Measurements from ENCODE around the gene PODXL2.
A peak's percentile ranks its signal among the peaks of the same experiment; 100 is the strongest.

The PODXL2 gene

DNA sequence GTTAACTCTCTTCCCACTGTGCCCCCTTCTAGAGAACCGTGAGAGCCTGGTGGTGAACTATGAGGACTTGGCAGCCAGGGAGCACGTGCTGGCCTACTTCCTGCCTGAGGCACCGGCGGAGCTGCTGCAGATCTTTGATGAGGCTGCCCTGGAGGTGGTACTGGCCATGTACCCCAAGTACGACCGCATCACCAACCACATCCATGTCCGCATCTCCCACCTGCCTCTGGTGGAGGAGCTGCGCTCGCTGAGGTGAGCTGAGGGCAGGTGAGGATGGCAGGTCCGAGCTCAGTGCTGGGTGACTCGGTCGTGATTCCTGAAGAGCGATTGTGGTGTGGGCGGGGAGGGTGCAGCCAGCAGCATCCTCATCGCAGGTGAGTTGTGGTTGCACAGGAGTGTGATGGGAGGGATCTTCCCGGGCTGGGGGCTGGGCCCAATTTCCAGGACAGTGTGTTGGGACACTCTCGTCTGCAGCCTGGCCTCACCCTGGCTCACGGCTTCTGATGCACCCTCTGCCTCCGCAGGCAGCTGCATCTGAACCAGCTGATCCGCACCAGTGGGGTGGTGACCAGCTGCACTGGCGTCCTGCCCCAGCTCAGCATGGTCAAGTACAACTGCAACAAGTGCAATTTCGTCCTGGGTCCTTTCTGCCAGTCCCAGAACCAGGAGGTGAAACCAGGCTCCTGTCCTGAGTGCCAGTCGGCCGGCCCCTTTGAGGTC, 22.7 kb upstream of the PODXL2 start:
- no peak for DNase-seq (ENCODE audit: low read depth)

DNA sequence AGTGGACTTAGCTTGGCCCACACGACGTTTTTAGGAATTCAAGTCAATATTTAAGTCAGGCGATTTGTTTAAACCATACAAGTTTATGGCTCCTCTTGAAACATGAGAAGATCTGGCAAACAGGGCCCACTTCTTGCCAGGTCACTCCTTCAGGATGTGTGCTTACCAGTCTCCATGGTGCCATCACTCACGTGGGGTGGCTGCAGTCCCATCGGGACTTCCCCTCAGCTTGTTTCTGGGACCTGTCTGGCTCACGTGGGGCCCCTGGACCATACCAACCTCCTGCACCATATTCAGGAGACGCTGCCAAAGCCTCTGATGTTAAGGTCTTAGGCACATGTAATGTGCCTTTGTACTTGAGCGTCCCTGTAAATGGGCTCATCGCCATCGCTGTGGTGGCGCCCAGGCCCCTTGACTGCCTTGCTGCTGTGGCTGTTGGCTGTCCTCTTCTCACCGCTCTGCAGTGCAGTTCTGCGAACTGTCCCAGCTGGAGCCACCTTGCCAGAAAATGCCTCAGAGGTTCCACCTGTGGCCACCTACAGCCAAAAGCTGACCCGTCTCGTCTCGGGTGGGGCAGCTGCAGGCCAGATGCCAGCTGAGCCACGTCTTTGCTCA, 21.9 kb upstream of the PODXL2 start:
- DNase-seq (ENCODE audit: low read depth): no peak

DNA sequence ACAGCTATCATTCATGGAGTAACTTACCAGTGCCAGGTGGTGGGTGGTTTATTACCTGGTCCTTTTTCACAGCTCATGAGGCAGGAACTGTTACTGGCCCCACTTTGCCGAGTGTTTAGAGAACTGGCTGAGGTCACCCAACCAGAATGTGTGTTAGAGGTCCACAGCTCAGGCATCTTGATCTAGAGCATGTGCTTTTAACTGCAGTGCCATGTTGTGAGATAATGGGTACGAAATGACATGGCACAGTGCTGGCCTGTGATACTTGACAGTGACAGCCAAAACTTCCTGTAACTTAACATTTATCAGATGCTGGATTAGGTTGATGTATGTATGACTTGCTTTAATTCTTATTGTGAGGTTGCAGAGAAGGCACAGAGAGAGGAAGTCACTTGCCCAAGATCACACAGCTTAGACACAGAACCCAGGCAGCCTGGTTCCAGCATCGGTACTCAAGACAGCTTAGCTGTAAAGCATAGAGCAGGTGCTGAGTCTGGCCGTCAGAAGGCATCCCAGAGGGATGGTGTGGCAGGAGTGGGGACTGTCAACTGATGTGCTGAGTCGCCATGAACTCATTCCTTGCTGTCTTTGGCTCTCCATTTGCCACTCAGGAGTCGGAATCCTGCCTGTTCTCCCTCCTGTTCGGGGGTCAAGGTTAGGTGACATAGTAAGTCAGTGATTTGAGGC, 21.2 kb upstream of the PODXL2 start:
- no peak for DNase-seq (ENCODE audit: low read depth)

DNA sequence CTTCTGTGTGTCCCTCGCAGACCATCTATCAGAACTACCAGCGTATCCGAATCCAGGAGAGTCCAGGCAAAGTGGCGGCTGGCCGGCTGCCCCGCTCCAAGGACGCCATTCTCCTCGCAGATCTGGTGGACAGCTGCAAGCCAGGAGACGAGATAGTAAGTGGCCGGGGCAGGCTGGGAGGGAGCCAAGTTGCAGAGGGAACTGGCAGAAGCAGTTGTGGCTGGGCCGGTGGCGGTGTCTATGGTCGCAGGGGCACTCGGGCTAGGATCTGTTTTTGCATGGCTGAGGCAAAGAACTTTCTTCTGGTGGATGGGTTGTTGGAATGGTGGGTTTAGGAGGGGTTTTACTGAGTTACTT, 20.6 kb upstream of the PODXL2 start:
- no peak for DNase-seq (ENCODE audit: low read depth)

DNA sequence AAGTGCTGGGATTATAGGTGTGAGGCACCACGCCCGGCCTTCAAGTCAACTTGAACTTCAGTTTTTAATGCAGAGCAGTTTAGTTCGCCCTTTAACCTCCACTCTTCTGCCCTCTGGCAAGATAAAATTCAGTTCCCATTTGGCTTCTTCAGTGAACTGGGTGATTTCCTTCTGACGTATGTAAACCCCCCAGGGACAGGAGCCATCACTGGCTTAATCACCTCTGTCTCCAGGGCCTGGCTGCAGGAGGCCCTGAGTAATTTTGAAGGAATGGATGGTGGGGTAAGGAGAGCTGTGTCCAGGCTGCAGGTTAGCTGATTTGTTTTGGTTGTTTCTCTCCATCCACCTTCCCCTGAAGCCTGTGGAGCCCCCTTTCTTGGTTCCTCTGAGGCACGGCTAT, 18.9 kb upstream of the PODXL2 start:
- no peak for DNase-seq (ENCODE audit: low read depth)

DNA sequence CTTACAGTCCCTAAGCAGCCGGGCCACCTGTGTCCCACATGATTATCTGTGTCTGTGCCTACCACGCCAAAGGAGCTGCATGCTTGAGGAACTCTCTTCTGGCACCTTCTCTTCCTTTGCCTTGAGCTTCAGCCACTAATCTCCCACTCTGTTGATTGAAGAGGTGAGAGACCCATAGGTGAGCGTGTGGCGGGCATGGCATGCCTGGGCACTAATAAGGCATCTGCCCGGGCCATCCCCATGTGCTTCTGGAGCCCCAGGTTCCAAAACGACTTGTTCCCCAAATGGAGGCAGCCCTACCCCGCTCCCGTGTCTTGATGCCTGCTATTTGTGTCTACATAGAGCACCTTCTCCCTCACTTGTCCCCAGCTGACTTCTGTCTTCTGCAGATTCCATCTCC, 17.7 kb upstream of the PODXL2 start:
- DNase-seq (ENCODE audit: low read depth): no peak

DNA sequence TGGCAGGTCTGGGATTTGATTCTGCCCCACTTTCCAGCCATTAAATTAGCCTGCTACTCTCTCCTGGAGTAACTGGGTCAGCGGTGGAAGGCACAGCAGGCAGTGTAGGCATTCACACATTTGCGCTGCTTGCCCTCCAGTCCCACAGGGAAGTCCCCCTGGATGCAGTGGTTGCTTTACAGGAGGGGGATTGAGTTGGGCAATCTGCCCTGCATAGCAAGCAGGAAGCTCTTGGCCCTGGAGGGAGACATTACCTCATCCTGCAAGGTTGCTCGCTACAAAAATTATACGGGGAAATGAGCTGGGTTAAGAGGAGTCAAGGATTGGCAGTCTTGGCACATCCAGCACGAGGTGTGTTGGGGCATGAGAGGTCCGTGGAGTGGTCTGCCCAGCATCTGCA, 16.0 kb upstream of the PODXL2 start:
- DNase-seq (ENCODE audit: low read depth): no peak

DNA sequence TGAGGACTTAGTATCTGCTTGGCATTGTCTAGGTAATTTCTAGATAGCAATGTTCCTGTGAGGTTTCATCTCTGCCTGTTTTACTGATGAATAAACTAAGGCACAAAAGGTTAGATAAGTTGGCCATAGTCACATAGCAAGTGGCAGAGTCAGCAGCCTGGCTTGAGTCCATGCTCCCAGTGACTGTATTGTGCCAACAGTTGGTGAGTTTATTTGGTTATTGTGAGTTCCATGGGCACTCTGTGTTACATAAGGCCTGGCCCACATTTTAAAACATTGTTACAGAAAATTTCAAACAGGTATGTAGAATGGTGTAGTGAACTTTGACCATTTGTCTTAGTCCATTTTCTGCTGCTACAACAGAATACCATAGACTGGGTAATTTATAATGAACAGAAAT, 15.6 kb upstream of the PODXL2 start:
- DNase-seq (ENCODE audit: low read depth): no peak

DNA sequence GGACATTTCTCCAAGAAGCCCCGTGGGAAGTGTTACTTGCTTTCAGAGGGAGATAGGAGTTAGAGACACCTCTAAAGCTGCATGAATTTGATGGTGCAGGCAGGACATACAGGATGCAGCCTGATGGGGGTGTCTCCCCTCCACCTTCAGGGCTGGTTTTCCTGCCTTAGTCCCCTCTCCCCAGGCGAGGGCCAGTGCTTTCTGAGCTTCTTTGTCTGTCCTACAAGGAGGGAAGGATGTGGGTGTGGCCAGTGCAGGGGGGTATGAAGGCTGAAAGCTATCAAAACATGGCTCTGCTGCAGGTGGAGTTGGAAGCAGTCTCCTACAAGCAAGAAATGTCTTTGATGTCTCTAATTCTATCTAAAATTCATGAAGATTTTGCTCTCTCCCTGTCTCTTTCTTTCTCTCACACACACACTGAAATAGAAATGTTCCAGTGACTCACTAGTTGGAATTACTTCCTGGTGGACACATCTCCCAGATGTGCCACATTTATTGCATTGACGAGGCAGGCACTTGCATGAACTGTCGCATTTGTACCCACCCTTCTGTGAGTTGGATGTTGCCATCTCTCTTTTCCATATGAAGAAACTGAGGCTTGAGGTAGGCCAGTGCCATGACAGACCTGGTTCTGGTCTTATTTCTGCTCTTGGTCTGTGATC, 13.9 kb upstream of the PODXL2 start:
- DNase-seq (ENCODE audit: low read depth): no peak

DNA sequence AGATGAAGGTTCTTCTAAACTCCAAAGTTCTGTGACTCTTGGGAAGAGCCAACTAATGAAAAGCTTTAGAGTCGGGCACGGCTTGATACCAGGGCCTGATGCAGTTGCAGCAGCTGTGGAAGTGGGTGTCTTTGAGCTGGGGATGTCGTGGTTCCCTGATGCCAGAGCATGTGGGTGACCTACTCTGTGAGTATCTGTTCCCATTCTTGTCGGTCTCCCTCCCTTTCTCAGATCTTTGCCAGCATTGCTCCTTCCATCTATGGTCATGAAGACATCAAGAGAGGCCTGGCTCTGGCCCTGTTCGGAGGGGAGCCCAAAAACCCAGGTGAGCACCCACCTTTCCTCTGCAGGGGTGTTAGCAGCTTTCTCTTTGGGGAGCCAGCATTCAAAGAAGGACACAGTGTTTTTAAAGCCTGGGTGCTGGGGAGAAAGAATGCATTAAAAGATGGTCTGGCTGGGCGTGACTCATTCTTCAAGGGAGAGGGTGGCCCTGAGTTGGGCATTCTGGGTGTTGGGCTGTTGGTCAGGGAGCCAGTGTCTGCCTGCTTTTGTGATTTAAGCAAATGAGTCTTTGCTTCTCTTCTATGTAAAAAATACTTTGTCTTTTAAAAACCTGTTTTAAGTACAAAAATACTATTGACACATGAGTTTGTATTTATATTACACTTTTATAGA, 13.2 kb upstream of the PODXL2 start:
- no peak for DNase-seq (ENCODE audit: low read depth)

DNA sequence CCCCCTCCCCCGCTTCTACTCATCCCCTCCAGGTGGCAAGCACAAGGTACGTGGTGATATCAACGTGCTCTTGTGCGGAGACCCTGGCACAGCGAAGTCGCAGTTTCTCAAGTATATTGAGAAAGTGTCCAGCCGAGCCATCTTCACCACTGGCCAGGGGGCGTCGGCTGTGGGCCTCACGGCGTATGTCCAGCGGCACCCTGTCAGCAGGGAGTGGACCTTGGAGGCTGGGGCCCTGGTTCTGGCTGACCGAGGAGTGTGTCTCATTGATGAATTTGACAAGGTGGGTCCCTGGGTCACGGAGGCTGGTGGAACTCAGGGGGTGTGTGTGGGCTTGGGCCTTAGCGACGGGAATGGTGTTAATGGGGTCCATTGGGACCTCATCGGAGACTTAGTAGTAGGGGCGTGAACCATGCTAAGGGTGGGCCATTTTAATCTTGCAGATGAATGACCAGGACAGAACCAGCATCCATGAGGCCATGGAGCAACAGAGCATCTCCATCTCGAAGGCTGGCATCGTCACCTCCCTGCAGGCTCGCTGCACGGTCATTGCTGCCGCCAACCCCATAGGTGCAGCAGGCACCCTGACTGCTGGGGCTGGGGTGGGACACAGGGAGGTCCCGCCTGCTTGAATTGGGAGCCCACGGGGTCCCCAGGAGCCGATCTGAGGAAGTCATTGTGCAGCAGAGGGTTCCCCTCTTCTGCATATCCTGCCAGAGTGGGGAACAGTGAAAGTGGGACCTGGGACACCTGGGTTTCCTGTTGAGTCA, 12.0 kb upstream of the PODXL2 start:
- DNase-seq (ENCODE audit: low read depth): no peak

DNA sequence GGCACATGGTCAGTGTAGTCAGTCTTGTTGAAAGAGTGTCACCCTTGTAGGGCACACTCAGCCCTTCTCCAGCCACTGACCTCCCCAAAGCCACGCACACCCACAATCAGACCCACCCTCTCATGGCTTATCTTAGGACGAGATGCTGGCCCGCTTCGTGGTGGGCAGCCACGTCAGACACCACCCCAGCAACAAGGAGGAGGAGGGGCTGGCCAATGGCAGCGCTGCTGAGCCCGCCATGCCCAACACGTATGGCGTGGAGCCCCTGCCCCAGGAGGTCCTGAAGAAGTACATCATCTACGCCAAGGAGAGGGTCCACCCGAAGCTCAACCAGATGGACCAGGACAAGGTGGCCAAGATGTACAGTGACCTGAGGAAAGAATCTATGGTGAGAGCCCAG, 10.1 kb upstream of the PODXL2 start:
- DNase-seq (ENCODE audit: low read depth): no peak

DNA sequence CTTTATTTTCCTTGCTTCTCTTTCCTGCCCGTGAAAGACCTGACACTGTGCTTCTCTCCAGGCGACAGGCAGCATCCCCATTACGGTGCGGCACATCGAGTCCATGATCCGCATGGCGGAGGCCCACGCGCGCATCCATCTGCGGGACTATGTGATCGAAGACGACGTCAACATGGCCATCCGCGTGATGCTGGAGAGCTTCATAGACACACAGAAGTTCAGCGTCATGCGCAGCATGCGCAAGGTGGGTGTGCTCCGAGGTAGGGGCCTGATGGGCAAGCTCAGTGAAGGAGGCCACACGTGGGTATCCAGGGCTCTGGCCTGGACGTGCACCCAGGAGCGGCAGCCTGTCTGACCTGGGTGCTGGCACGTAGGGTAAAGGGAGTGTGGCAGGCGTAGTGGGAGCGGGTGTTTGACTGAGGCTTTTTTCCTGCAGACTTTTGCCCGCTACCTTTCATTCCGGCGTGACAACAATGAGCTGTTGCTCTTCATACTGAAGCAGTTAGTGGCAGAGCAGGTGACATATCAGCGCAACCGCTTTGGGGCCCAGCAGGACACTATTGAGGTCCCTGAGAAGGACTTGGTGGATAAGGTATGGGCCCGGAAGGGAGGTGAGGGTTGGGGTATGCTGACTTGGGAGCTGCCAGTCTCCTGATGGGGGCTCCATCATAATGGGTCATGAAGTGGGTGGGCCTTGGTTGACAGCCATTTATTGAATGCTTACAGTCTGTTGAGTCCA, 8.2 kb upstream of the PODXL2 start:
- no peak for DNase-seq (ENCODE audit: low read depth)

DNA sequence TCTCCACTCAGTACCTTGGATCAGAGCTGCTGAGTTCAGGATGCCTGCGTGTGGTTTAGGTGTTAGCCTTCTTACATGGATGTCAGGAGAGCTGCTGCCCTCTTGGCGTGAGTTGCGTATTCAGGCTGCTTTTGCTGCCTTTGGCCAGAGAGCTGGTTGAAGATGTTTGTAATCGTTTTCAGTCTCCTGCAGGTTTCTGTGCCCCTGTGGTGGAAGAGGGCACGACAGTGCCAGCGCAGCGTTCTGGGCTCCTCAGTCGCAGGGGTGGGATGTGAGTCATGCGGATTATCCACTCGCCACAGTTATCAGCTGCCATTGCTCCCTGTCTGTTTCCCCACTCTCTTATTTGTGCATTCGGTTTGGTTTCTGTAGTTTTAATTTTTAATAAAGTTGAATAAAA, 7.0 kb upstream of the PODXL2 start:
- no peak for DNase-seq (ENCODE audit: low read depth)

DNA sequence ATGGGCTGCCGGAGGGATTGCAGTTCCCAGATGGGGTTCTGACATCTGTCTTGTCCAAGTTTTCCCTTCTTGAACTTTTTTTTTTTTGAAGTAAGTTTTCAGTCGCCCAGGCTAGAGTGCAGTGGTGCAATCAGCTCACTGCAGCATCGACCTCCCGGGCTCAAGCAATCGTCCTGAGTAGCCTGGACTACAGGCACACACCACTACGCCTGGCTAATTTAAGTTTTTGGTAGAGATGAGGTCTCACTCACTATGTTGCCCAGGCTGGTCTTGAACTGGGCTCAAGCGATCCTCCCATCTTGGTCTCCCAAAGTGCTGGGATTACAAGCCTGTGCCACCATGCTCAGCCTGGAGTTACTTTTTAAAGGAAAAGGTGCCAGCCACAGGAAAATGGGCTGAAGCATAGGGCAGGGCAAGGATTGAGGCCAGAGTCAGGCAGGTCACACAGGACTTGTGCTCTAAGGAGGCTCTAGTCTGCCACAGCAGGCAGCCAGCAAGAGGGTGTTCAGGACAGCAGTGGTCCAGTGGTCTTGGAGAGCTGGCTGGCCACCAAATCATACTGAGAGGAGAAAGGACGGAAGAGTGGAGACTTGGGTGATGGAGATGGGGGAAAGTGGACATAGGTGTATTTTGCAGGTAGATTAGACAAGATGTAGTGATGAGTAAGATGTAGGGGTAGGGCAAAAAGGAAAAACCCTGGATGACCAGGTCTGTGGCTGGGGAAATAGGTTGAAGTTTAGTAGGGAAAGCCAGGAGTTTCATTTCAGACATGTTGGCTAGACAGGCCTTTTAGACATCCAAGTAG, 6.0 kb upstream of the PODXL2 start:
- DNase-seq (ENCODE audit: low read depth): no peak

DNA sequence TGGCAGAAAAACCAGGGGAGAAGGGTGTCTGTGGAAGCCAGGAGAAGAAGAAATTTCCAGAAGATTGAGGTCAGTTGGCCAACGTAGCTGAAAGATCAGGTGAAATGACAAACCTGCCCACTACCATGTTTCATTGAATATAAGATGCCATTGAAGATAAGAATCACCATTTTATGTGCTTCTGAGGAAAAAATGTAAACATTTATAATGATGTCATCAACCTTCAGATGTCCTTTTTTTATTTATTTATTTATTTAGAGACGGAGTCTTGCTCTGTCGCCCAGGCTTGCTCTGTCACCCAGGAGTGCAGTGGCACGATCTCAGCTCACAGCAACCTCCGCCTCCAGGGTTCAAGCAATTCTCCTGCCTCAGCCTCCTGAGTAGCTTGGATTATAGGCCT, 4.9 kb upstream of the PODXL2 start:
- DNase-seq (ENCODE audit: low read depth): no peak

DNA sequence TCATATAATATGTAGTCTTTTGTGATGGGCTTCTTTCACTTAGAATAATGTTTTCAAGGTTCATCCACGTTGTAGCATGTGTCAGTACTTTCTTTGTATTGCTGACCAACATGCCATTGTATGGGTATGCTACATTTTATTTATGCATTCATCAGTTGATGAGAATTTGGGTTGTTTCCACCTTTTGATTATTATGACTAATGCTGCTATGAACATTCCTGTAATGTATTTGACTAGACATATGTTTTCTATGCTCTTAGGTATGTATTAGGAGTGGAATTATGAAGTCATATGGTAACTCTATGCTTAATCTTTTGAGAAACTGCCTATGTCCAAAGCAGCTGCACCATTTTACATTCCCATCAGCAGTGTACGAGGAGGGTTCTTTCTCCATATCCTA, 3.2 kb upstream of the PODXL2 start:
- peak; percentile 49 for DNase-seq (ENCODE audit: low read depth)

DNA sequence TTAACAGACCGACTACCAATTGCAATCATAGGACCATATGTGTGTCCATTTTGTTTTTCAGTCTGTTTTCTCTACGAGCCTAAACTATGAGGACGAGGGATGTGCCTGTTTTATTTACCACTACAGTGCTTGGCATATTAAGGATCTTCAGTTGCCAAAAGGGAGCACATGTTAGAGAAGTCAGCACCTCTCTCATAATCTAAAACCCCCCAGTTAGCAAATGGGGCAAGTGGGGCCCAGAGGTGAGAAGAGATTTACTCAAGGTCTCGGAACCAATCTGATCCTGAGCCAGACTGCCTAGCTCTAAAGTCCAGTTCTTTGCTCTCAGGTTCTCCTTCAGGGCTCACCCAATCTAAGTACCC, 578 bp upstream of the PODXL2 start:
- DNase-seq (ENCODE audit: low read depth): no peak

DNA sequence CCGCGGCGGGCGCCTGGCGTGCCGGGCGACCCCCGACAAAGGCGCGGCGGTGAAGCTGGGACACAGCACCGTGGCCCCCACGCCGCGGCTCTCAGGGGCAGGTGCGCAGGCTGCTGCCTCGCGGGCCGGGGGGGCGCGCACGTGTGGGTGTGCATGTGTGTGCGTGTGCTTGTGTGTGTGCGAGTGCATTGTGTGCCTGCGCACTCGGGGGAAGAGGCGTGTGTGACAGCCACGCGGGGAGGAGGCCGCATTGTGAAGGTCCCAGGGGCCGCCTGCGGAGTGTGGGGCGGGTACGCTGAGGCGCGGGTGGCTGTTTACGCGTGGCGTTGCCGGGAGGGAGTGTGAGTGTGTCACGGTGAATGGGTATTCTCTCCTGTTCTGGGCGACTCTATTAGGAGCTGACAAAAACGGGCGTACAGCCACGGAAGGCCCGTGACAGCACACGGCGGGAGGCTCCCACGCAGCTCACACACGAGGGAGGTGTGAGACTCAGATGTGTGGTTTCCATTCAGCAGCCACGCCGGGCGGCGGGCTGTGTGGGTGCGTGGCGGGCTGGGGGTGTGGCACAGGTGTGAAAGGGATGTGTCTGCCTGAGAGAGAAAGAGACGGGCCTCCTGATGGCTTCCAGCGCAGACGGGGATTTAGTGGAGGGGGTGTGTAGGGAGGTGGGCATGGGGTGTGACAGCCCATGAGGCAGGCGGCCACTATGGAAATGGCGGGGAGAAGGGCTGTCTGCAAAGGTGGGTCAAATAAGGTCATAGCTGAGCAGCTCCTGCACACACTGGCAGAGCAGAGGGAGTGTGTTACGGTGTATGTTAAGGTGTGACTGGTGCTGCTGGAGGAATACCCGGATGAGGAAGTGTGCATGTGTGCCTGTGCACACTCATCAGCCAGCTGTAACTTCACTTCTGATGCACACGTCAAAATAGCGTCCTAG, 750 bp downstream of the PODXL2 start:
- no peak for DNase-seq (ENCODE audit: low read depth)

Measured in HS-5 (cell line).